Measurements from ENCODE around the gene SUCO.

Gene SUCO

DNA sequence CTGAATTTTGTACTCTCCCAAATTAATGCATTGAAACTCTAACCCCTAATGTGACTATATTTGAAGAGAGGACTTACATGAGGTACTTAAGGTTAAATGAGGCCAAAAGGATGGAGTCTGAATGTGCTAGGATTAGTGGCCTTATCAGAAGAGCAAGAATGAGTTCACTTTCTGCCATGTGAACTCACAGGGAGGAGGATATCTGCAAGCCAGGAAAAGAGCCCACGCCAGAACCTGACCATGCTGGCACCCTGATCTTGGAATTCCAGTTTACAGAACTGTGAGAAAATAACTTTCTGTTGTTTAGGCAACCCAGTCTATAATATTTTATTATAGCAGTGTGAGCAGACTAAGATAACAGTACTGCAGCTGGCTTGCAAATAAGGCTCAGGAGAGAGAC lies 113.7 kb downstream of the SUCO start:
- no peak for DNase-seq (ENCODE audit: low read depth, low spot score)

GRCh38 chr1:172647110-172647564 lies 114.2 kb downstream of the SUCO start:
- no peak for DNase-seq (ENCODE audit: low read depth, low spot score)

GRCh38 chr1:172647987-172648386 lies 115.0 kb downstream of the SUCO start:
- no peak for DNase-seq (ENCODE audit: low read depth, low spot score)

DNA sequence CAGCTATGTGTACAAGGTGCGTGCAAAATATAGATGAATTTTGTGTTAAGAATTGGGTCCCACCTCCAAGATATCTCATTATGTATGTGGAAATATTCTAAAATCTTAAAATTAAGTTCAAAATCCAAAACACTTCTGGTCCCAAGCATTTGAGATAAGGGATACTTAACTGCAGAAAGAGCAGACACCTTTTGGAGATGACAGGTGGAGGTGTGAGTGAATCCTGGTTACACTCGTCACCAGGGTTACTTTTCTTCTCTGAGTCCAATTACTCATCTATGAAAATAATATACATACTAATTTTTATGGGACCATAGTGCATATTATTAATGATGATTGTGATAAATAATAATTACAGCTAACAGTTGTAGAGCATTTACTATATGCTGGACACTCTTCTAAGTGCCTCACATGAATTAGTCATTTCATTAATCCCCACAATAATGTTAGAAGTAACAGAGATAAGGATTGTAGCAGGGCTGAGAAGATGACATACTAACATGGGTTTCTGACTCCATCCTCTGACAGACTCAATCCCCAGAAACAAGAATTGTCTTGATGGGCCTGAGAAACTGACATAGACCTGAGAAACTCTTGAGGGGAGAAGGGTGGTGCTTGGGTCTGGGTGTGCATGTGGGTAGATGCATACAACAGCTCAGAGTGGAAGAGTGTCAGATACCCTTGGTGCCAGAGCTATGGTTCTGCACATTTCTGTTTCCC lies 117.7 kb downstream of the SUCO start:
- DNase-seq (ENCODE audit: low read depth, low spot score): no peak

DNA sequence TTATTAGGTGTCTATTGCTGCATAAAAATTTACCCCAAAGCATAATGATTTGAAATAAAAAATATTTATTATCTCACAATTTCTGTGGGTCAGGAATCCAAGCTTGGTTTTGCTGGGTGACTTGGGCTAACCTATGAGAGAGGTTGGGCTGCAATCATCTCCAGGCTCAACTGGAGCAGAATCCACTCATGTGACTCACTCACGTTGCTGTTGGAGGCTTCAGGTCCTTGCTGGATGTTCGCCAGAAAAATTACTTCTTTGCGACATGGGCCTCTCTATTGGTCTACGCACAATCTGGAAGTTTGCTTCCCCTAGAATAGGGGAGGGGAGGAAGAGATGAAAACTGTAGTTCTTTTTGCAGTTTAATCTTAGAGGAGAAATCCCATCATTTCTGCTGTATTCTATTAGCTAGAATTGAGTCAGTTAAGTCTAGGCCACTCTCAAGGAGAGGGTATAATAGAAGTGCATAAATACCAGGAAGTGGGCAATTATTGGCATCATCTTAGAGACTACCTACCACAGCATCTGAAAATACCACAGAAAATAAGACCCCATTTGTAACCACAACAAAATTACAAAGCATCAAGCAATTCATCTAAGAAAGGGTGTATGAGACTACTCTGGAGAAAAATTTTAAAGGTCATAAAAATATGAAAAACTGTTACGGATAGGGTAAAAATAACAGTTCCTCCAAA lies 120.2 kb downstream of the SUCO start:
- no peak for DNase-seq (ENCODE audit: low read depth, low spot score)

GRCh38 chr1:172654535-172654934 lies 121.6 kb downstream of the SUCO start:
- DNase-seq (ENCODE audit: low read depth, low spot score): no peak

GRCh38 chr1:172656576-172656975 lies 123.6 kb downstream of the SUCO start:
- no peak for DNase-seq (ENCODE audit: low read depth, low spot score)

GRCh38 chr1:172657586-172657985 lies 124.6 kb downstream of the SUCO start:
- DNase-seq (ENCODE audit: low read depth, low spot score): no peak

GRCh38 chr1:172658871-172659453 lies 126.0 kb downstream of the SUCO start, which contains the start of gene FASLG:
Gene FASLG, plus strand, starts transcription at chr1:172659103. Its CDS starts 99 bp downstream, at chr1:172659202.
- DNase-seq (ENCODE audit: low read depth, low spot score): no peak

- no peak for DNase-seq (ENCODE audit: low read depth, low spot score)
Measured at GRCh38 chr1:172661107-172661506, 128.2 kb downstream of the SUCO start.

Data from iPS DF 19.7 (cell line).